Neuron (in vitro differentiated cells): ENCODE measurements around the gene ZNF527.
"Not testable (repeated sequence)": the region's sequence is repeated elsewhere in the genome, so short reads cannot be mapped to it uniquely, and the experiment has no call there.

Experiments used
- H2AFZ ChIP-seq: one replicate; pipeline ENCODE4 v1.6.1; 2013; ENCODE audit warnings: low read depth, mild to moderate bottlenecking, inconsistent platforms, low read length, moderate library complexity
- H3K27me3 ChIP-seq: one replicate; pipeline ENCODE4 v1.6.1; 2013; ENCODE audit warnings: low read length; ENCODE audit not compliant: insufficient read depth
- H3K36me3 ChIP-seq: one replicate; pipeline ENCODE4 v1.6.1; 2013; ENCODE audit warnings: low read length; ENCODE audit not compliant: insufficient read depth
- H3K4me1 ChIP-seq: one replicate; pipeline ENCODE4 v1.6.1; 2013; ENCODE audit warnings: low read length; ENCODE audit not compliant: insufficient read depth
- H3K4me3 ChIP-seq: 2 replicates; pipeline ENCODE4 v1.5.1; 2013; ENCODE audit warnings: mild to moderate bottlenecking, low read length, moderate library complexity
- H3K9me3 ChIP-seq: one replicate; pipeline ENCODE4 v1.6.1; 2013; ENCODE audit warnings: low read length

ZNF527 gene

GRCh38 chr19:37389234-37389633 lies 18.3 kb downstream of the ZNF527 start:
- Histone ChIP-seq H3K9me3 (peaks cover 48% of the 10 kb centered on the region), H2AFZ (no peak overlapping the region), H3K4me3 (no peak overlapping the region), H3K4me1 (no peaks in the 10 kb centered on the region), H3K36me3 (peaks cover 34% of the 10 kb centered on the region), H3K27me3 (no peaks in the 10 kb centered on the region)

GRCh38 chr19:37391399-37391798 lies 20.5 kb downstream of the ZNF527 start:
- H3K4me3 ChIP-seq, H2AFZ ChIP-seq, H3K27me3 ChIP-seq, H3K4me1 ChIP-seq: not testable (repeated sequence)
- H3K9me3 ChIP-seq = peaks cover 35% of the 10 kb centered on the region
- H3K36me3 ChIP-seq = peaks cover 21% of the 10 kb centered on the region

- H2AFZ ChIP-seq = no peak overlapping the region
- no peaks in the 10 kb centered on the region for H3K4me1 ChIP-seq
- no peaks in the 10 kb centered on the region for H3K27me3 ChIP-seq
- peaks cover 23% of the 10 kb centered on the region for H3K9me3 ChIP-seq
- H3K4me3 ChIP-seq = no peak overlapping the region
- no peaks in the 10 kb centered on the region for H3K36me3 ChIP-seq
Measured at GRCh38 chr19:37401078-37401477, 30.2 kb downstream of the ZNF527 start.

GRCh38 chr19:37403403-37403802 lies 32.5 kb downstream of the ZNF527 start:
- Histone ChIP-seq H2AFZ (no peak overlapping the region), H3K27me3 (no peaks in the 10 kb centered on the region), H3K9me3 (peaks cover 26% of the 10 kb centered on the region), H3K4me1 (no peaks in the 10 kb centered on the region), H3K4me3 (no peak overlapping the region), H3K36me3 (no peaks in the 10 kb centered on the region)

- H3K36me3 ChIP-seq, H2AFZ ChIP-seq, H3K27me3 ChIP-seq, H3K4me3 ChIP-seq, H3K4me1 ChIP-seq: not testable (repeated sequence)
- peaks cover 31% of the 10 kb centered on the region for H3K9me3 ChIP-seq
Measured at GRCh38 chr19:37406140-37406846, 35.4 kb downstream of the ZNF527 start.

- peaks cover 44% of the 10 kb centered on the region for H3K9me3 ChIP-seq
- H2AFZ ChIP-seq = no peak overlapping the region
- H3K36me3 ChIP-seq = peaks cover 5% of the 10 kb centered on the region
- no peak overlapping the region for H3K4me3 ChIP-seq
- H3K27me3 ChIP-seq = no peaks in the 10 kb centered on the region
- no peaks in the 10 kb centered on the region for H3K4me1 ChIP-seq
Measured at GRCh38 chr19:37412700-37413099, 41.8 kb downstream of the ZNF527 start.

GRCh38 chr19:37413313-37414084 lies 42.6 kb downstream of the ZNF527 start:
- Histone ChIP-seq H3K36me3 (peaks cover 5% of the 10 kb centered on the region), H3K27me3 (no peaks in the 10 kb centered on the region), H2AFZ (no peak overlapping the region), H3K4me1 (no peaks in the 10 kb centered on the region), H3K4me3 (no peak overlapping the region), H3K9me3 (peaks cover 41% of the 10 kb centered on the region)
